HEK293 (cell line): ENCODE measurements around the gene PLEKHG2.

Source experiments
- EGR2 ChIP-seq: fragments of 450-650 bp; formaldehyde crosslinking; IDR thresholded peaks from 2 replicates; pipeline ENCODE4 v1.5.1; 2016; ENCODE audit warnings: low read depth, missing biosample characterization, missing genetic modification characterization
- GLIS2 ChIP-seq: fragments of 450-650 bp; formaldehyde crosslinking; IDR thresholded peaks from 2 replicates; pipeline ENCODE4 v1.5.1; 2016; ENCODE audit warnings: missing biosample characterization, missing genetic modification characterization
- HOXA7 ChIP-seq: sonication (generic); formaldehyde crosslinking; IDR thresholded peaks from 2 replicates; pipeline ENCODE4 v1.8.1; 2022; ENCODE audit warnings: missing genetic modification reagents, borderline replicate concordance
- MZF1 ChIP-seq: fragments of 450-650 bp; formaldehyde crosslinking; IDR thresholded peaks from 2 replicates; pipeline ENCODE4 v1.5.1; 2017; ENCODE audit warnings: missing biosample characterization, missing genetic modification characterization, borderline replicate concordance
- RBAK ChIP-seq: fragments of 450-650 bp; formaldehyde crosslinking; IDR thresholded peaks from 2 replicates; pipeline ENCODE4 v1.5.1; 2016; ENCODE audit warnings: missing biosample characterization, missing genetic modification characterization
- SALL2 ChIP-seq: fragments of 450-650 bp; formaldehyde crosslinking; IDR thresholded peaks from 2 replicates; pipeline ENCODE4 v1.5.0; 2017; ENCODE audit warnings: missing biosample characterization, mild to moderate bottlenecking, missing genetic modification characterization, borderline replicate concordance
- SCRT2 ChIP-seq: fragments of 450-650 bp; formaldehyde crosslinking; IDR thresholded peaks from 2 replicates; pipeline ENCODE4 v1.5.1; 2016; ENCODE audit warnings: missing biosample characterization, missing genetic modification characterization
- ZBTB21 ChIP-seq: fragments of 450-650 bp; formaldehyde crosslinking; IDR thresholded peaks from 2 replicates; pipeline ENCODE4 v1.5.1; 2017; ENCODE audit warnings: missing biosample characterization, missing genetic modification characterization
- ZBTB7A ChIP-seq: fragments of 450-650 bp; formaldehyde crosslinking; IDR thresholded peaks from 2 replicates; pipeline ENCODE4 v1.5.1; 2016; ENCODE audit warnings: low read depth, missing biosample characterization, missing genetic modification characterization
- ZFHX2 ChIP-seq: fragments of 450-650 bp; formaldehyde crosslinking; conservative IDR thresholded peaks from 2 replicates; pipeline ENCODE4 v1.5.1; 2016; ENCODE audit warnings: missing biosample characterization, missing genetic modification characterization
- ZFP3 ChIP-seq: fragments of 450-650 bp; formaldehyde crosslinking; IDR thresholded peaks from 2 replicates; pipeline ENCODE4 v1.5.1; 2016; ENCODE audit warnings: low read depth, missing biosample characterization, missing genetic modification characterization
- ZIC2 ChIP-seq: fragments of 450-650 bp; formaldehyde crosslinking; IDR thresholded peaks from 2 replicates; pipeline ENCODE4 v1.5.1; 2016; ENCODE audit warnings: missing biosample characterization, missing genetic modification characterization
- ZNF140 ChIP-seq: fragments of 450-650 bp; formaldehyde crosslinking; IDR thresholded peaks from 2 replicates; pipeline ENCODE4 v1.5.1; 2016; ENCODE audit warnings: missing biosample characterization, missing genetic modification characterization
- ZNF2 ChIP-seq: fragments of 450-650 bp; formaldehyde crosslinking; IDR thresholded peaks from 2 replicates; pipeline ENCODE4 v1.5.1; 2016; ENCODE audit warnings: missing biosample characterization, missing genetic modification characterization
- ZNF26 ChIP-seq: fragments of 450-650 bp; formaldehyde crosslinking; IDR thresholded peaks from 2 replicates; pipeline ENCODE4 v1.5.1; 2016; ENCODE audit warnings: missing biosample characterization, missing genetic modification characterization
- ZNF280D ChIP-seq: fragments of 450-650 bp; formaldehyde crosslinking; IDR thresholded peaks from 2 replicates; pipeline ENCODE4 v1.5.1; 2016; ENCODE audit warnings: missing biosample characterization, missing genetic modification characterization
- ZNF302 ChIP-seq: fragments of 450-650 bp; formaldehyde crosslinking; IDR thresholded peaks from 2 replicates; pipeline ENCODE4 v1.5.1; 2016; ENCODE audit warnings: missing biosample characterization, missing genetic modification characterization, low read depth
- ZNF362 ChIP-seq: fragments of 450-650 bp; formaldehyde crosslinking; IDR thresholded peaks from 2 replicates; pipeline ENCODE4 v1.5.1; 2016; ENCODE audit warnings: missing biosample characterization, missing genetic modification characterization
- ZNF639 ChIP-seq: fragments of 450-650 bp; formaldehyde crosslinking; IDR thresholded peaks from 2 replicates; pipeline ENCODE4 v1.5.1; 2016; ENCODE audit warnings: missing biosample characterization, missing genetic modification characterization
- ZNF677 ChIP-seq: fragments of 450-650 bp; IDR thresholded peaks from 2 replicates; pipeline ENCODE4 v1.5.0; 2018; ENCODE audit warnings: missing biosample characterization, mild to moderate bottlenecking, missing genetic modification characterization, moderate library complexity
- TF ChIP-seq, protein P1 (sequence below): fragments of 450-650 bp; formaldehyde crosslinking; IDR thresholded peaks from 2 replicates; pipeline ENCODE4 v1.5.1; 2016; ENCODE audit warnings: missing biosample characterization, missing genetic modification characterization
- TF ChIP-seq, protein P2 (sequence below): fragments of 450-650 bp; formaldehyde crosslinking; IDR thresholded peaks from 2 replicates; pipeline ENCODE4 v1.5.1; 2016; ENCODE audit warnings: missing biosample characterization, missing genetic modification characterization
- TF ChIP-seq, protein P3 (sequence below): fragments of 450-650 bp; formaldehyde crosslinking; IDR thresholded peaks from 2 replicates; pipeline ENCODE4 v1.5.1; 2016; ENCODE audit warnings: missing biosample characterization, missing genetic modification characterization
- TF ChIP-seq, protein P4 (sequence below): fragments of 450-650 bp; formaldehyde crosslinking; IDR thresholded peaks from 2 replicates; pipeline ENCODE4 v1.5.1; 2016; ENCODE audit warnings: missing biosample characterization, missing genetic modification characterization

The PLEKHG2 gene

GRCh38 chr19:39407660-39408391, 4.6 kb upstream of the PLEKHG2 start (continued):
- TF ChIP-seq RBAK (tag by site-specific recombination) (no peak), EGR2 (tag by site-specific recombination) (peak; percentile 81), GLIS2 (no peak), ZFHX2 (tag by site-specific recombination) (peak; percentile 91), SCRT2 (tag by site-specific recombination) (peak; percentile 35; the same call in 1 of the 2 replicates), ZNF2 (tag by site-specific recombination) (no peak), HOXA7 (CRISPR knock-in tag) (no peak), MZF1 (tag by site-specific recombination) (no peak), ZFP3 (tag by site-specific recombination) (no peak), ZNF677 (tag by site-specific recombination) (no peak), ZNF280D (tag by site-specific recombination) (no peak), ZBTB7A (tag by site-specific recombination) (peak; percentile 7; the same call in 1 of the 2 replicates), ZNF639 (tag by site-specific recombination) (no peak), ZNF302 (no peak), ZNF26 (no peak), ZNF362 (tag by site-specific recombination) (no peak), ZBTB21 (tag by site-specific recombination) (no peak), ZIC2 (tag by site-specific recombination) (no peak), SALL2 (no peak), ZNF140 (no peak)
- TF ChIP-seq, protein P1, sequence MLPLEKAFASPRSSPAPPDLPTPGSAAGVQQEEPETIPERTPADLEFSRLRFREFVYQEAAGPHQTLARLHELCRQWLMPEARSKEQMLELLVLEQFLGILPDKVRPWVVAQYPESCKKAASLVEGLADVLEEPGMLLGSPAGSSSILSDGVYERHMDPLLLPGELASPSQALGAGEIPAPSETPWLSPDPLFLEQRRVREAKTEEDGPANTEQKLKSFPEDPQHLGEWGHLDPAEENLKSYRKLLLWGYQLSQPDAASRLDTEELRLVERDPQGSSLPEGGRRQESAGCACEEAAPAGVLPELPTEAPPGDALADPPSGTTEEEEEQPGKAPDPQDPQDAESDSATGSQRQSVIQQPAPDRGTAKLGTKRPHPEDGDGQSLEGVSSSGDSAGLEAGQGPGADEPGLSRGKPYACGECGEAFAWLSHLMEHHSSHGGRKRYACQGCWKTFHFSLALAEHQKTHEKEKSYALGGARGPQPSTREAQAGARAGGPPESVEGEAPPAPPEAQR (tag by site-specific recombination) = no peak
- TF ChIP-seq, protein P2, sequence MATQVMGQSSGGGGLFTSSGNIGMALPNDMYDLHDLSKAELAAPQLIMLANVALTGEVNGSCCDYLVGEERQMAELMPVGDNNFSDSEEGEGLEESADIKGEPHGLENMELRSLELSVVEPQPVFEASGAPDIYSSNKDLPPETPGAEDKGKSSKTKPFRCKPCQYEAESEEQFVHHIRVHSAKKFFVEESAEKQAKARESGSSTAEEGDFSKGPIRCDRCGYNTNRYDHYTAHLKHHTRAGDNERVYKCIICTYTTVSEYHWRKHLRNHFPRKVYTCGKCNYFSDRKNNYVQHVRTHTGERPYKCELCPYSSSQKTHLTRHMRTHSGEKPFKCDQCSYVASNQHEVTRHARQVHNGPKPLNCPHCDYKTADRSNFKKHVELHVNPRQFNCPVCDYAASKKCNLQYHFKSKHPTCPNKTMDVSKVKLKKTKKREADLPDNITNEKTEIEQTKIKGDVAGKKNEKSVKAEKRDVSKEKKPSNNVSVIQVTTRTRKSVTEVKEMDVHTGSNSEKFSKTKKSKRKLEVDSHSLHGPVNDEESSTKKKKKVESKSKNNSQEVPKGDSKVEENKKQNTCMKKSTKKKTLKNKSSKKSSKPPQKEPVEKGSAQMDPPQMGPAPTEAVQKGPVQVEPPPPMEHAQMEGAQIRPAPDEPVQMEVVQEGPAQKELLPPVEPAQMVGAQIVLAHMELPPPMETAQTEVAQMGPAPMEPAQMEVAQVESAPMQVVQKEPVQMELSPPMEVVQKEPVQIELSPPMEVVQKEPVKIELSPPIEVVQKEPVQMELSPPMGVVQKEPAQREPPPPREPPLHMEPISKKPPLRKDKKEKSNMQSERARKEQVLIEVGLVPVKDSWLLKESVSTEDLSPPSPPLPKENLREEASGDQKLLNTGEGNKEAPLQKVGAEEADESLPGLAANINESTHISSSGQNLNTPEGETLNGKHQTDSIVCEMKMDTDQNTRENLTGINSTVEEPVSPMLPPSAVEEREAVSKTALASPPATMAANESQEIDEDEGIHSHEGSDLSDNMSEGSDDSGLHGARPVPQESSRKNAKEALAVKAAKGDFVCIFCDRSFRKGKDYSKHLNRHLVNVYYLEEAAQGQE (tag by site-specific recombination) = no peak
- TF ChIP-seq, protein P3, sequence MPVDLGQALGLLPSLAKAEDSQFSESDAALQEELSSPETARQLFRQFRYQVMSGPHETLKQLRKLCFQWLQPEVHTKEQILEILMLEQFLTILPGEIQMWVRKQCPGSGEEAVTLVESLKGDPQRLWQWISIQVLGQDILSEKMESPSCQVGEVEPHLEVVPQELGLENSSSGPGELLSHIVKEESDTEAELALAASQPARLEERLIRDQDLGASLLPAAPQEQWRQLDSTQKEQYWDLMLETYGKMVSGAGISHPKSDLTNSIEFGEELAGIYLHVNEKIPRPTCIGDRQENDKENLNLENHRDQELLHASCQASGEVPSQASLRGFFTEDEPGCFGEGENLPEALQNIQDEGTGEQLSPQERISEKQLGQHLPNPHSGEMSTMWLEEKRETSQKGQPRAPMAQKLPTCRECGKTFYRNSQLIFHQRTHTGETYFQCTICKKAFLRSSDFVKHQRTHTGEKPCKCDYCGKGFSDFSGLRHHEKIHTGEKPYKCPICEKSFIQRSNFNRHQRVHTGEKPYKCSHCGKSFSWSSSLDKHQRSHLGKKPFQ (tag by site-specific recombination) = no peak
- TF ChIP-seq, protein P4, sequence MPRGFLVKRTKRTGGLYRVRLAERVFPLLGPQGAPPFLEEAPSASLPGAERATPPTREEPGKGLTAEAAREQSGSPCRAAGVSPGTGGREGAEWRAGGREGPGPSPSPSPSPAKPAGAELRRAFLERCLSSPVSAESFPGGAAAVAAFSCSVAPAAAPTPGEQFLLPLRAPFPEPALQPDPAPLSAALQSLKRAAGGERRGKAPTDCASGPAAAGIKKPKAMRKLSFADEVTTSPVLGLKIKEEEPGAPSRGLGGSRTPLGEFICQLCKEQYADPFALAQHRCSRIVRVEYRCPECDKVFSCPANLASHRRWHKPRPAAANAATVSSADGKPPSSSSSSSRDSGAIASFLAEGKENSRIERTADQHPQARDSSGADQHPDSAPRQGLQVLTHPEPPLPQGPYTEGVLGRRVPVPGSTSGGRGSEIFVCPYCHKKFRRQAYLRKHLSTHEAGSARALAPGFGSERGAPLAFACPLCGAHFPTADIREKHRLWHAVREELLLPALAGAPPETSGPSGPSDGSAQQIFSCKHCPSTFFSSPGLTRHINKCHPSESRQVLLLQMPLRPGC = no peak
